Heart left ventricle (tissue), 16 donors: ENCODE measurements around the gene LRRC43. TPM values are rescaled to one million over a fixed set of nuclear protein-coding genes. Genes with fewer than 3 reads are reported as not detected.

ENCODE experiments used
- ATAC-seq, 4 donors: fragments of 200-7000 bp; cut with Tn5 transposase; one replicate each; pipeline ENCODE4 v1.9.1; 2020 to 2022; ENCODE audit warnings: moderate library complexity in 4 of 4, mild to moderate bottlenecking in 3 of 4, moderate number of reproducible peaks in 1 of 4
- DNase-seq, 5 donors: peaks; one replicate each; pipeline ENCODE4 v3.0.0-alpha.2; 2020
- H3K27ac ChIP-seq, 12 donors: fragments of 200-600 bp; sonication (generic) in 4 of 12; one replicate each; pipeline versions ENCODE4 v1.5.0 to v1.8.0; 2016 to 2022; ENCODE audit warnings: mild to moderate bottlenecking in 2 of 12
- H3K27me3 ChIP-seq, 9 donors: fragments of 200-600 bp; sonication (generic) in 2 of 9; one replicate each; pipeline versions ENCODE4 v1.5.1 to v1.8.0; 2016 to 2022; ENCODE audit warnings: mild to moderate bottlenecking in 3 of 9
- H3K36me3 ChIP-seq, 9 donors: fragments of 200-600 bp; sonication (generic) in 2 of 9; one replicate each; pipeline versions ENCODE4 v1.5.0 to v1.8.0; 2018 to 2022; ENCODE audit warnings: mild to moderate bottlenecking in 2 of 9
- H3K4me1 ChIP-seq, 12 donors: fragments of 200-600 bp; sonication (generic) in 4 of 12; one replicate each; pipeline versions ENCODE4 v1.5.0 to v1.8.0; 2016 to 2022; ENCODE audit warnings: mild to moderate bottlenecking in 3 of 12
- H3K4me3 ChIP-seq, 12 donors: fragments of 200-600 bp; sonication (generic) in 4 of 12; one replicate each; pipeline versions ENCODE4 v1.5.0 to v1.8.0; 2017 to 2022; ENCODE audit warnings: mild to moderate bottlenecking in 9 of 12, moderate library complexity in 4 of 12
- H3K9me3 ChIP-seq, 12 donors: fragments of 200-600 bp; sonication (generic) in 4 of 12; one replicate each; pipeline versions ENCODE4 v1.5.0 to v1.8.0; 2016 to 2022; ENCODE audit warnings: mild to moderate bottlenecking in 1 of 12
- POLR2A ChIP-seq, 2 donors: fragments of 450-650 bp; IDR thresholded peaks; one replicate each; pipeline ENCODE4 v1.6.1; 2017; ENCODE audit warnings: antibody characterized with exemption in 2 of 2, mild to moderate bottlenecking in 2 of 2, moderate library complexity in 2 of 2
- WGBS, 4 donors: extraction: QIAGEN DNeasy Blood & Tissue Kit in 2 of 4; methylation state at CpG; one replicate each; pipeline versions ENCODE4 v1.1.5 to v1.1.7; 2013 to 2018; 5-methylcytosine and 5-hydroxymethylcytosine counted together
- intact Hi-C, 10 donors: fragments of 100-400 bp; cut with DNase I; formaldehyde crosslinking; loops; one replicate each; pipeline versions ENCODE4 v1.11.1 to v1.14.2; 2022
- polyA plus RNA-seq, 2 donors: library from polyadenylated mRNA; stranded (reverse); fragments of 200-250 nt; gene quantifications; one replicate each; pipeline ENCODE4 v1.2.3, GENCODE V29; 2013
- total RNA-seq, 9 donors: library from RNA; depleted of rRNA in 2 of 9; stranded (reverse); fragments of >200 nt in 2 of 9; fragmentation: NEBNext Ultra II Directional in 3 of 9; extraction: Animal tissue kit (Norgen Biotek cat#: 25700) in 3 of 9; gene quantifications; one replicate each; pipeline versions ENCODE4 v1.1.0 to v1.2.4, GENCODE V29; 2016 to 2023
- TF ChIP-seq, protein P1 (sequence below), 12 donors: fragments of 200-600 bp; sonication (generic) in 4 of 12; IDR thresholded peaks; one replicate each; pipeline versions ENCODE4 v1.5.0 to v1.8.0; 2018 to 2022; ENCODE audit warnings: antibody characterized with exemption in 12 of 12, mild to moderate bottlenecking in 5 of 12
- donor health status: ischemic (EF 13 %, LVEDD 7.1; RV severe dilation, severe dysfunction).
- donor health status: healthy with polysubstance abuse.
- donor health status: DM: no; HTN: yes; CAD: no.
- donor health status: DM: no; HTN: no; CAD: no.
- donor health status: ischemic (EF 25% LVEDD 6.9; RV normal size, moderate dysfunction).
- donor health status: ischemic (EF 25% LVEDD 5.7; RV mildly dilated, moderate dysfunction).
- donor health status: healthy.
- donor health status: DM: yes; HTN: yes; CAD: no.
- donor health status: ischemic (EF 35%, LVEDD 5.7; RV mildly dilated, moderate dysfunction).
- donor health status: nonischemic (EF 11% LVEDD 7.7; RV severe dilation, severe dysfunction).
- donor health status: DM: yes; HTN: yes; CAD: no.
- donor health status: PGD.
- donor health status: ischemic (EF 29% LVEDD 5.4; RV normal size, mild dysfunction).
- donor health status: nonischemic (EF 23%, LVEDD 6.1; RV moderate dilation, normal function).

The LRRC43 gene
- total and polyA plus RNA-seq, 11 donors, result 0.15 to 1.9 (median 0.83) TPM; not detected in 1

DNA sequence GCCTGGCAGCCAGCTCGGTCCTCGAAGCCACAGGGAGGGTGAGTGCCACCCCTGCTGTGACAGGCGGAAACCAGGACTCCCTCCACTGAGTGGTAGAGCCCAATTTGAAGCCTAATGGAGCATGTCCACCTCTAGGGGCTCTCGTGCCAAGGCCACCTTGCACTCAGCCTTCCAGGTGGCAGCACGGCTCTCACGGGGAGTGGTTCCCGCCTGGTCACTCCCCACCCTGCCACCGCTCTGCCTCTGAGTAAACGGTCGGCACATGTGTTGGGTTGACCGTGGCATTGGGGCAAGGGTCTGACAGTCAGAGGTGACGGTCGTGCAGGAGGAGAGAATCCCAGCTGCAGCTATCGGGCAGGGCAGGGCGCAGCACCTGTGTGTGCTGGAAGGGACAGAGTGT, 43.7 kb upstream of the LRRC43 start:
- Histone ChIP-seq H3K4me3 (no peak overlapping the region), H3K27ac (no peak overlapping the region), H3K4me1 (no peaks in the 10 kb centered on the region), H3K9me3 (no peaks in the 10 kb centered on the region), H3K36me3 (peaks cover 0 to 99% (median 78%) of the 10 kb centered on the region in 9 donors), H3K27me3 (no peaks in the 10 kb centered on the region)
- DNase-seq (no peak), ATAC-seq (no peak)
- TF ChIP-seq POLR2A (IDR thresholded peaks at IDR 0.05), result no peak
- TF ChIP-seq, protein P1, sequence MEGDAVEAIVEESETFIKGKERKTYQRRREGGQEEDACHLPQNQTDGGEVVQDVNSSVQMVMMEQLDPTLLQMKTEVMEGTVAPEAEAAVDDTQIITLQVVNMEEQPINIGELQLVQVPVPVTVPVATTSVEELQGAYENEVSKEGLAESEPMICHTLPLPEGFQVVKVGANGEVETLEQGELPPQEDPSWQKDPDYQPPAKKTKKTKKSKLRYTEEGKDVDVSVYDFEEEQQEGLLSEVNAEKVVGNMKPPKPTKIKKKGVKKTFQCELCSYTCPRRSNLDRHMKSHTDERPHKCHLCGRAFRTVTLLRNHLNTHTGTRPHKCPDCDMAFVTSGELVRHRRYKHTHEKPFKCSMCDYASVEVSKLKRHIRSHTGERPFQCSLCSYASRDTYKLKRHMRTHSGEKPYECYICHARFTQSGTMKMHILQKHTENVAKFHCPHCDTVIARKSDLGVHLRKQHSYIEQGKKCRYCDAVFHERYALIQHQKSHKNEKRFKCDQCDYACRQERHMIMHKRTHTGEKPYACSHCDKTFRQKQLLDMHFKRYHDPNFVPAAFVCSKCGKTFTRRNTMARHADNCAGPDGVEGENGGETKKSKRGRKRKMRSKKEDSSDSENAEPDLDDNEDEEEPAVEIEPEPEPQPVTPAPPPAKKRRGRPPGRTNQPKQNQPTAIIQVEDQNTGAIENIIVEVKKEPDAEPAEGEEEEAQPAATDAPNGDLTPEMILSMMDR (IDR thresholded peaks at IDR 0.05), result no peak
- WGBS, 4 donors, result 92 to 97% (median 96%) methylated on average over 12 to 15 of the region's 15 CpGs
- intact Hi-C loops, result loop anchor here in 1 of 10 donors (10.0 kb wide), 1 partner anchor 56 kb away; no protein-coding TSS in a partner anchor

DNA sequence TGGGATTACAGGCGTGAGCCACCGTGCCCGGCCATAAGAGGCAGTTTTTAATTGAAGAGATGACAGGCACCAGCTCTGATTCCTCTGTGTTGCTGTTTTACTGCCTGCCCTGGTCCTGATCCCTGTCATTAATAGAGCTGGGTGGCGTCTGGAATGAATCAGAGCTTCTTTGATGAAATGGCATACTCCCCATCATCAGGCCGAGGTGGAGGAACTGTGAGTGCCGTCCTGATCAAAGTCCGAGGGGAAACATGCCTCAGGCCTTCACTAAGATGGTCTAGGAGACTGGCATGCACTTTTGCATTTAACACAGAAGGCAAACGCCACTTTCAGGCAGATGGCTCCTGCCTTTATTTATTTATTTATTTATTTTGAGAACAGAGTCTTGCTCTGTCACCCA, 43.0 kb upstream of the LRRC43 start:
- DNase-seq, result no peak
- no peaks in the 10 kb centered on the region for H3K27me3 ChIP-seq
- TF ChIP-seq POLR2A (IDR thresholded peaks at IDR 0.05), result no peak
- TF ChIP-seq, protein P1 (IDR thresholded peaks at IDR 0.05), result no peak
- no peak for ATAC-seq
- peaks cover 0 to 97% (median 76%) of the 10 kb centered on the region in 9 donors for H3K36me3 ChIP-seq
- H3K27ac ChIP-seq, result no peak overlapping the region
- no peak overlapping the region for H3K4me3 ChIP-seq
- no peaks in the 10 kb centered on the region for H3K9me3 ChIP-seq
- WGBS, 4 donors, result 84 to 89% (median 88%) methylated on average over 8 of the region's 8 CpGs
- intact Hi-C loops, result loop anchor here in 1 of 10 donors (10.0 kb wide), 1 partner anchor 55 kb away; no protein-coding TSS in a partner anchor
- H3K4me1 ChIP-seq, result no peaks in the 10 kb centered on the region

DNA sequence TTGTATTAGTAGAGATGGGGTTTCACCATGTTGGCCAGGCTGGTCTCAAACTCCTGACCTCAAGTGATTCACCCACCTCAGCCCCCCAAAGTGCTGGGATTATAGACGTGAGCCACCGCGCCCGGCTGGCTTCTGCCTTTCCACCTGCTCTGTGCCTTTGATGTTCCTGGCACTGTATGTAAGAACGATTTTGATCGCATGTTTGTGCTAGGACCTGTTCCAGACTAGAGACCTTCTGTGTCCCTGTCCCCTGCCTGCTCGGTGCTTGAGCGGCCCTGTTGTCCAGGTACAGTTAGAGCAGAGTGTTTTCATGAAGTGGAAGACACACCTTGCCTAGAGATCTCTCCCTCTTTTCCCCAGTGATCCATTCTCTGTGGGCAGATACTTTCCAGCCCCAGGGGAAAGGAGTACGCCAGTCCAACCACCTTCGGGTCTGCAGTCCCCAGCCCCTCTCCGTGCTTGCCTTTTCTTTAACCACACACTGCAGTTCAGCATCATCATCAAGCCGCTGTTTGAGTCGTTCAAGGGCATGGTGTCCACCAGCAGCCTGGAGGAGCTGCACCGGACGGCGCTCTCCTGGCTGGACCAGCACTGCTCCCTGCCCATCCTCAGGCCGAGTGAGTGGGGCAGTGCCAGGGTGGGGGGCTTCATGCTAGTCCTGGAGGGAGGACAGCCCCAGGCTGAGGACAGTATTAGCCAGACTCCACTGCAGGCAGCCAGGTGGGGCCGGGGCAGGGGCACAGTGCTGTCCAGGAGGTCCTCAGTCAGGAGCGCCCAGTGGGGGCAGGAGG, 42.3 kb upstream of the LRRC43 start:
- peaks cover 0 to 92% (median 68%) of the 10 kb centered on the region in 9 donors for H3K36me3 ChIP-seq
- no peak for ATAC-seq
- H3K9me3 ChIP-seq, result no peaks in the 10 kb centered on the region
- H3K4me3 ChIP-seq, result no peak overlapping the region
- intact Hi-C loops, result no loop called here
- H3K27ac ChIP-seq, result no peak overlapping the region
- TF ChIP-seq, protein P1 (IDR thresholded peaks at IDR 0.05), result no peak
- TF ChIP-seq POLR2A (IDR thresholded peaks at IDR 0.05), result no peak
- no peaks in the 10 kb centered on the region for H3K27me3 ChIP-seq
- WGBS, 4 donors, result 92 to 98% (median 94%) methylated on average over 16 to 19 of the region's 19 CpGs
- DNase-seq, result no peak
- H3K4me1 ChIP-seq, result no peaks in the 10 kb centered on the region

DNA sequence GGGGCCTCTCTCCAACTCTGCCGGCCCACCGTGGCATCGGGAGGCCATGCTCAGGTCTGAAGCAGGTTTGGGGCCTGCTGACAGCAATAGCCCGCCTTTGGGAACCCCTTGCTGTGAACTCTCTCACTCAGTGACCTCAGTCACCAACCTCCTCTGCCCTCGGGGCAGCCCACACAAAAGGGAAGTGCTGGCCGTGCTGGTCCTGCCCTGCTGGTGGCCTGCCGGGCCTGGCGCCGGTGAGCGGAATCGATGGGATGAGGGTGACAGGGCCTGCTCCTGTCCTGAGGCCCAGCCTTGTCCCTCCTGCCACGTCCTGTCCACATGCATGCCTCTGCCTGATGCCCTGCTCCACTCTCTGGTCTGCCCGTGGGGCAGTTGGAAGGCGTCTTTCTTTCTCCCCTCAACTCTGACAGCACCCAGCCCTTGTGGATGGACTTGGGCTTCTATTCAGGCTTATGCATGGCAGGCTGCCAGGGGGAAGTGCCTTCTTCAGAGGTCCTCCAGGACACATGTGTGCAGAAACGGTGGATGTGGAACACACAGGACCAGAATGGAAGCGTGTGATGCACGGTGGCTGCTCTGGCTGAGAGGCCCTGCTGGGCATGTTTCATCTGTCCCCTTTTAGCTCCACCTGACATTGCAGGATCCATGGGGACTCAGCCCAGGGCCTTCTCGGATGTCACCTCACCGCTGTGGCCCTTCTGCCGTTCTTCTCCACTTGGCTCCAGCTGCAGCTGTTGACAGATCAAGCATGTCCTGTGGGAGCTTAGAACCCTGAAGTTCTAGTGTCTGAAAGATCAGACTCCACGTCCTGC, 40.8 kb upstream of the LRRC43 start:
- ATAC-seq, result no peak
- H3K27ac ChIP-seq, result no peak overlapping the region

More for the DNA sequence above, 40.8 kb upstream of the LRRC43 start:
- TF ChIP-seq POLR2A (IDR thresholded peaks at IDR 0.05), result no peak
- TF ChIP-seq, protein P1 (IDR thresholded peaks at IDR 0.05), result no peak
- Histone ChIP-seq H3K9me3 (no peaks in the 10 kb centered on the region), H3K36me3 (peaks cover 0 to 78% (median 65%) of the 10 kb centered on the region in 9 donors), H3K27me3 (no peaks in the 10 kb centered on the region), H3K4me3 (no peak overlapping the region), H3K4me1 (no peaks in the 10 kb centered on the region)
- WGBS, 4 donors, result 81 to 88% (median 84%) methylated on average over 17 to 21 of the region's 21 CpGs
- intact Hi-C loops, result no loop called here
- DNase-seq, result no peak
